K562 (cell line): ENCODE data around the gene ENKUR. TPM values are rescaled to one million over a fixed set of nuclear protein-coding genes. Genes with fewer than 3 reads are reported as not detected.

Experiments
- CLOCK ChIP-seq: fragments of 250-450 bp; sonication (Bioruptor Pico); IDR thresholded peaks from 2 replicates; pipeline ENCODE4 v1.4.0; 2020; ENCODE audit warnings: mild to moderate bottlenecking, moderate library complexity, borderline replicate concordance
- CUX1 ChIP-seq: fragments of 200-800 bp; sonication (Bioruptor generic); IDR thresholded peaks from 2 replicates; pipeline ENCODE4 v1.6.1; 2016; ENCODE audit warnings: missing genetic modification characterization, missing compliant biosample characterization
- HDAC6 ChIP-seq: IDR thresholded peaks from 2 replicates; pipeline ENCODE4 v1.6.1; 2012; ENCODE audit warnings: low read depth, mild to moderate bottlenecking, control low read depth, inconsistent platforms, low read length, moderate library complexity
- HINFP ChIP-seq: fragments of 450-650 bp; conservative IDR thresholded peaks from 2 replicates; pipeline ENCODE4 v1.6.1; 2016; ENCODE audit warnings: missing genetic modification characterization, low read depth, mild to moderate bottlenecking, control low read depth, missing compliant biosample characterization
- MAX ChIP-seq: sonication (generic); formaldehyde crosslinking; IDR thresholded peaks from 2 replicates; pipeline ENCODE4 v1.9.0; 2022; ENCODE audit warnings: mild to moderate bottlenecking, missing genetic modification reagents
- MEF2A ChIP-seq: IDR thresholded peaks from 2 replicates; pipeline ENCODE4 v1.6.1; 2011; ENCODE audit warnings: low read depth, mild to moderate bottlenecking, low read length, moderate library complexity; ENCODE audit not compliant: control insufficient read depth
- MEIS2 ChIP-seq: fragments of 450-650 bp; IDR thresholded peaks from 2 replicates; pipeline ENCODE4 v1.6.1; 2014; ENCODE audit warnings: mild to moderate bottlenecking; ENCODE audit not compliant: partially characterized antibody
- MTA3 ChIP-seq: fragments of 450-650 bp; formaldehyde crosslinking; IDR thresholded peaks from 2 replicates; pipeline ENCODE4 v1.6.1; 2017; ENCODE audit warnings: mild to moderate bottlenecking, borderline replicate concordance
- MTF1 ChIP-seq: fragments of 250-450 bp; sonication (Bioruptor Pico); IDR thresholded peaks from 2 replicates; pipeline ENCODE4 v1.9.0; 2021; ENCODE audit warnings: moderate library complexity, mild to moderate bottlenecking, inconsistent platforms, borderline replicate concordance
- MXI1 ChIP-seq: IDR thresholded peaks from 2 replicates; pipeline ENCODE4 v1.6.1; 2011; ENCODE audit warnings: low read depth, mild to moderate bottlenecking, improper control_type of control experiment, low read length
- NFE2 ChIP-seq: IDR thresholded peaks from 2 replicates; pipeline ENCODE4 v1.6.1; 2014; ENCODE audit warnings: antibody characterized with exemption, low read depth
- NR3C1 ChIP-seq: sonication (generic); formaldehyde crosslinking; IDR thresholded peaks from 2 replicates; pipeline ENCODE4 v1.8.1; 2022; ENCODE audit warnings: missing genetic modification reagents
- RBFOX2 ChIP-seq: fragments of 200-400 bp; formaldehyde crosslinking; IDR thresholded peaks from 2 replicates; pipeline ENCODE4 v1.6.1; 2017; ENCODE audit warnings: low read depth, mild to moderate bottlenecking, low read length, moderate library complexity
- SLC30A9 ChIP-seq: fragments of 250-450 bp; sonication (Bioruptor Pico); IDR thresholded peaks from 2 replicates; pipeline ENCODE4 v1.8.0; 2022; ENCODE audit warnings: mild to moderate bottlenecking, moderate library complexity
- SMAD1 ChIP-seq: fragments of 150-350 bp; IDR thresholded peaks from 2 replicates; pipeline ENCODE4 v1.6.1; 2014; ENCODE audit warnings: low read length, low read depth; ENCODE audit not compliant: partially characterized antibody
- SNIP1 ChIP-seq: fragments of 450-650 bp; IDR thresholded peaks from 2 replicates; pipeline ENCODE4 v1.7.1; 2017; ENCODE audit warnings: low read depth, mild to moderate bottlenecking
- SREBF1 ChIP-seq: fragments of 150-350 bp; IDR thresholded peaks from 2 replicates; pipeline ENCODE4 v1.6.1; 2014; ENCODE audit warnings: antibody characterized with exemption, low read depth, low read length, borderline replicate concordance
- TCF7L2 ChIP-seq: fragments of 150-350 bp; IDR thresholded peaks from 2 replicates; pipeline ENCODE4 v1.6.1; 2016; ENCODE audit warnings: low read depth, mild to moderate bottlenecking, low read length, moderate library complexity
- TEAD1 ChIP-seq, 2 experiments: fragments of 450-650 bp in 1 of 2; sonication (generic) in 1 of 2; formaldehyde crosslinking; IDR thresholded peaks; 2 replicates each; pipeline versions ENCODE4 v1.4.0 to v1.8.0; 2020 to 2022; ENCODE audit warnings: mild to moderate bottlenecking in 2 of 2, missing genetic modification reagents in 1 of 2
- ZNF77 ChIP-seq: fragments of 250-450 bp; sonication (Bioruptor Pico); IDR thresholded peaks from 2 replicates; pipeline ENCODE4 v1.5.0; 2020
- polyA plus RNA-seq, 8 experiments: library from polyadenylated mRNA; depleted of rRNA in 4 of 8; stranded (reverse) in 5 of 8; unstranded in 3 of 8; fragments of >200 nt; fragmentation: Nextera tagmentation in 2 of 8; fragmentation: Illumina TruSeq in 1 of 8; extraction: Ambion mirVana in 2 of 8; extraction: Trizol in 1 of 8; gene quantifications; 2 replicates each; pipeline versions ENCODE4 v1.2.1 to v1.2.3, GENCODE V29; 2011 to 2014; ENCODE audit warnings: inconsistent platforms in 1 of 8, missing spikeins in 1 of 8
- total RNA-seq, 7 experiments: library from RNA; depleted of rRNA in 6 of 7; stranded (reverse); fragments of >200 nt in 6 of 7; fragmentation: Illumina TruSeq in 2 of 7; extraction: Trizol in 2 of 7; gene quantifications; 2 replicates each; pipeline versions ENCODE4 v1.2.1 to v1.2.3, GENCODE V29; 2011 to 2021; ENCODE audit warnings: low replicate concordance in 1 of 7

The ENKUR gene
- total and polyA plus RNA-seq, 9 of the 15 experiments (the other 6 are each of a cell fraction or from before 2014, with no cell fraction given) = 0.06 to 0.46 (median 0.20) TPM

- no peak for TF ChIP-seq CUX1 (CRISPR knock-in tag)
- TF ChIP-seq CLOCK (CRISPR knock-in tag) = no peak
- TF ChIP-seq ZNF77 (CRISPR knock-in tag) = no peak
- no peak for TF ChIP-seq RBFOX2
- no peak for TF ChIP-seq MEIS2
- TF ChIP-seq SLC30A9 (CRISPR knock-in tag) = no peak
- TF ChIP-seq MEF2A = 0 out of 2 replicates have a peak, but pooled peaks have one; percentile 18
- TF ChIP-seq MXI1 = no peak
- TF ChIP-seq MAX (CRISPR knock-in tag) = no peak
- no peak for TF ChIP-seq NFE2
- no peak for TF ChIP-seq SREBF1
- TF ChIP-seq NR3C1 (CRISPR knock-in tag) = no peak
- no peak for TF ChIP-seq MTF1 (CRISPR knock-in tag)
- no peak for TF ChIP-seq SNIP1
- no peak for TF ChIP-seq HDAC6
- peak; percentile 43 to 59; a peak in 2 of 4 replicates for TF ChIP-seq TEAD1 (CRISPR knock-in tag; IDR thresholded peaks at IDR 0.05)
- no peak for TF ChIP-seq HINFP (tag)
- TF ChIP-seq MTA3 = no peak
- no peak for TF ChIP-seq TCF7L2
- no peak for TF ChIP-seq SMAD1
Measured at GRCh38 chr10:25059990-25060389, 44.0 kb upstream of the ENKUR start (continued).
